Mucosa of gallbladder (tissue), 1 donor: ENCODE data around the gene SERPINB2. TPM values are rescaled to one million over a fixed set of nuclear protein-coding genes. Genes with fewer than 3 reads are reported as not detected.

Experiments used
- DNase-seq: peaks from one replicate; pipeline ENCODE4 v3.0.0-alpha.2; 2020; ENCODE audit warnings: low spot score
- total RNA-seq: library from RNA; stranded (reverse); gene quantifications from one replicate; pipeline ENCODE4 v1.2.1, GENCODE V29; 2021
- donor health status: DM: no; HTN: no; CAD: no.

Gene SERPINB2, protein sequence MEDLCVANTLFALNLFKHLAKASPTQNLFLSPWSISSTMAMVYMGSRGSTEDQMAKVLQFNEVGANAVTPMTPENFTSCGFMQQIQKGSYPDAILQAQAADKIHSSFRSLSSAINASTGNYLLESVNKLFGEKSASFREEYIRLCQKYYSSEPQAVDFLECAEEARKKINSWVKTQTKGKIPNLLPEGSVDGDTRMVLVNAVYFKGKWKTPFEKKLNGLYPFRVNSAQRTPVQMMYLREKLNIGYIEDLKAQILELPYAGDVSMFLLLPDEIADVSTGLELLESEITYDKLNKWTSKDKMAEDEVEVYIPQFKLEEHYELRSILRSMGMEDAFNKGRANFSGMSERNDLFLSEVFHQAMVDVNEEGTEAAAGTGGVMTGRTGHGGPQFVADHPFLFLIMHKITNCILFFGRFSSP
- not detected for total RNA-seq

- no peak for DNase-seq
These were observed at the start of gene SERPINB2 for GRCh38 chr18:63887424-63887823. Gene SERPINB2 (plus strand): TSS chr18:63887705. CDS start chr18:63891445, 3,740 bp downstream.

DNA sequence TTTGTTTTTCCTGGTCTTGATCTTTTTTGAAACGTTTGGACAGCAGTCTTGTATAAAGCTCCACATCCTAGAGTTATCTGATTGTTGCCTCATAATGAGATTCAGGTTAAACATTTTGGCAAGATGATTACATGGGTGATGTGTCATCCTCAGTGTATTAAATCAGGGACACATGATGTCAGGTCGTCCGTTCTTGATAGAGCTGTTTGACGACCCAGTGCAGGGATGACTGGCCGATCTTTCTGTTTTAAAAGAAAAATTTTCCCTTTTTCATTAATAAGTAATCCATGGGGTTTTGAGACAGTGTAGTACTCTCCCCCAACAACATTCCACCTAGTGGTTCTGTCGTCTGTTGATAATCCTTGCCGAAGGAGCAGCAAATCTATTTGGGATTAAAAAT, 44.5 kb upstream of the SERPINB2 start:
- DNase-seq = no peak

GRCh38 chr18:63844254-63844653, 43.3 kb upstream of the SERPINB2 start:
- DNase-seq = no peak

GRCh38 chr18:63848159-63848558, 39.3 kb upstream of the SERPINB2 start:
- no peak for DNase-seq

GRCh38 chr18:63850020-63850419, 37.5 kb upstream of the SERPINB2 start:
- no peak for DNase-seq

DNA sequence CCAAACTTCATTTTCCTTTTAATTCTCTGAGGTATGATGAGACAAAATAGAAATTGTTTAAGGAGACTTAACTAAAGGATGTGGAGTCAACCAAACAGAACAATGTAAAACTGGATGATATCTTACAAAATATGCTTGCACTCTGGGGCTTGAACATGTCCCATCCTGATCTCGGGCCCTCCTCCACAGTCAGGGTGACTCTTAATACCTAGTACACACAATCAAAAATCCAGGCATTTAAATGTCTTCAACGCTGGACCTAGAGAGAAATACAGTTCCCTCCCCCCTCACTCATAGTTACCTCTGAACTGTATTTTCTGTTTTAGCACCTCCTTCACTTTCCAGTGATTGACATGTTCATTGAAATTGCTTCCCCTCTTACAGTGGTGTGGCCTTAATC, 36.9 kb upstream of the SERPINB2 start:
- no peak for DNase-seq

- DNase-seq = no peak
These were observed 29.0 kb upstream of the SERPINB2 start for GRCh38 chr18:63858456-63858855.

DNA sequence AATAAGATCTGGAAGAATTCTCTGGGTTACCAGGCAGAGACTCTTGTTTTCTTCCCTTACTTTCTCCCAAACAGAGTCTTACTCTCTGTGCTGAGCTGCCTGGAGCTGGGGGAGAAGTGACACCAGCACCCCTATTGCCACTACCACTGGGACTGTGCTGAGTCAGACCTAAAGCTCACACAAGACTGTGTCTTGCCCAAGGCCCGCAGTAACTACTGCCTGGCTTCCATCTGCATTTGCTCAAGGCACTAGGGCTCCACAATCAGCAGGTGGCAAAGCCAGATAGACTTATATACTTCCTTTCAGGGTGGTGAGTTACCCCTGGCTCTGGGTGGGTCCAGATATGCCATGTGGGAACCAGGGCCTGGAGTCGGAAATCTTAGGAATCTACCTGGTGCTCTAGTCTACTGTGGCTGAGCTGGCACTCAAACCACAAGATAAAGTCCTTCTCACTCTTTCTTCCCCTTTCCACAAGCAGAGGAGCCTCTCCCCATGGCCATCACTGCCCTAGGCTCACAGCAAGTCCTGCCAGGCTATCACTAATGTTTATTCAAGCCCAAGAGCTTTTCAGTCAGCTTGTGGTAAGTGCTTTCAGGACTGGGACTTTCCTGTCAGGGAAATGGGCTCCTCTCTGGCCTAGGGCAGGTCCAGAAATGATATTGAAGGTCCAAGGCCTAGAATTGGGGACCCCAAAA, 27.6 kb upstream of the SERPINB2 start:
- no peak for DNase-seq

DNA sequence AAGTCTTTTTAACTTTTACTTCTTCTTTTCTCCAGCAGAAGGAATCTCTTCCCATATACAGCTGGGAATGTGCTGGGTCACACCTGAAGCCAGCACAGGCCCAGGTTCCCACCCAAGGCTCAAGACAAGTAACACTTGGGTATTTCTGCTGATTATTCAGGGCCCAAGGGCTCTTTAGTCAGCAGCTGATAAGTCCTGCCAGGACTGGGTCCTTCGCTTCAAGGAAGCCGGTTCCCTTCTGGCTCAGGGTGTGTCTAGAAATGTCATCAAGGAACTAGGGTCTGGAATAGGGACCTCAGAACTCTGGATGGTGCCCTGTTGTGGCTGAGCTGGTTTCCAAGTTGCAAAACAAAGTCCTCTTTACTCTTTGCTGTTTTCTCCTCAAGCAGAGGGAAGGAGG, 27.0 kb upstream of the SERPINB2 start:
- DNase-seq = no peak

- DNase-seq = no peak
These were observed 20.0 kb upstream of the SERPINB2 start for GRCh38 chr18:63867368-63868125.

DNA sequence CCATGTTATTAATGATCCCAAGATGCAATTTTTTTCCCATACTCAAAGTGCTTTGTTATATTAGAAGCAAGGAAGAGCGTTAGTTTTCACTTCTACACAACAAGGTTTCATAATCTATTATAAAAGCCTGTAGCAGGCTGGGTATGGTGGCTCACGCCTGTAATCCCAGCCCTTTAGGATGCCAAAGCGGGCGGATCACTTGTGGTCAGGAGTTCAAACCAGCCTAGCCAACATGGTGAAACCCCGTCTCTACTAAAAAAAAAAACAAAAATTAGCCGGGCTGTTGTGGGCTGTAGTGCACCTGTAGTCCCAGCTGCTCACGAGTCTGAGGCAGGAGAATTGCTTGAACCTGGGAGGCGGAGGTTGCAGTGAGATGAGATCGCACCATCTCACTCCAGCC, 19.0 kb upstream of the SERPINB2 start:
- DNase-seq = no peak

DNA sequence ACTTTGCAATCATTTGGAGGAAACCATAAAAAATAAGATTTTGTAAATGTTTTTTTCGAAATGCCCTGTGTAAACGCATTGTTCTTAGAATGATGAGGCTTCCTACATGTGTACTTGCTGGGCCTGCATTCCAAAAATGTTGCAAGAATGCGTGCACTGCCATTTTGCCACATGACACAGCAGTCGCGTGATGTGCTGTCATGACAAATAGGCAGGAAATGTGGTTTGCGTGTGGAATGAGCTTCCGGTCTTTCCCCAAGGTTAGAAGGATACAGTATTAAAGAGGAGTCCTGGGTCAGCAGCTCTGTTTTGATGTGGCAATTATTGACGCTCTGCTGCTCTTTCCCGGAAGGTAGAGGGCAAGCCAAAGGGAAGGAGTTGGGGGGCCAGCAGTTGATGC, 18.1 kb upstream of the SERPINB2 start:
- DNase-seq = no peak

DNA sequence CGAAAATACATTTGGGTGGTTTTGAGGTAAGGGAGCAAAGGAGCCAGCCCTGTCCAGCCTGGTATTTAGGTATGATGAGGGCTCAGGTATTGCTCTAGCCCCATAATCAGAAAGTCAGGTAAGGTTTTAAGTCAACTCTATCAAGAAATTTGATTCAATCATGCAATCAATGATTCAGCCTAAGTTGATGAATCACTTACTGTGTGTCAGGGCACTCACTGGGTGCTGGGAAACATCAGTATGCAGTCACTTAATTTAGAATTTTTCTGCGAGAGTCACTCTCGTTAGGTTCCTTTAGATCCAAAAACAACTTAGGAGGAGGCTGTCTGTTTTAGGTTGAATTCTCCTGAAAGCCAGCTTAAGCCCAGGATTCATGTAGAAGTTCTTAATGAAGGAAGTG, 17.7 kb upstream of the SERPINB2 start:
- DNase-seq = no peak

DNA sequence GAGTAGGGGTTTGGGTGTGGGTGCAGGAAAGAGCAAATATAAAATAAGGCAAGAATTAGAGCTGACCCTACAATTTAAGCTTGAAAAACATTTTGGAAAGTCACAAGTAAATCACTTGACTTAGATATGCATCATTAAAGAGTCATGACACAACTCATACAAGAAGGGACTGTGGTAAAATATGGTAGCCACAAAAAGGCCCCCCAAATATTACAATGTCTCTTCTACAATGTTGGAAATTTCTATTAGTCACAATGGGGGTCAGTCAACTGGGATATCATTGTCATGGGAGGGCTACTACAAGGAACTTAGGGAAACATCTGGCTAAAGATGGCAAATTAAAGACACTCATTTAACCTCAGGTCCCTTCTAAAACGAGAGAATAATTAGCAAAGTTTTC, 15.7 kb upstream of the SERPINB2 start:
- no peak for DNase-seq

GRCh38 chr18:63872586-63872985, 14.9 kb upstream of the SERPINB2 start:
- DNase-seq = no peak

DNA sequence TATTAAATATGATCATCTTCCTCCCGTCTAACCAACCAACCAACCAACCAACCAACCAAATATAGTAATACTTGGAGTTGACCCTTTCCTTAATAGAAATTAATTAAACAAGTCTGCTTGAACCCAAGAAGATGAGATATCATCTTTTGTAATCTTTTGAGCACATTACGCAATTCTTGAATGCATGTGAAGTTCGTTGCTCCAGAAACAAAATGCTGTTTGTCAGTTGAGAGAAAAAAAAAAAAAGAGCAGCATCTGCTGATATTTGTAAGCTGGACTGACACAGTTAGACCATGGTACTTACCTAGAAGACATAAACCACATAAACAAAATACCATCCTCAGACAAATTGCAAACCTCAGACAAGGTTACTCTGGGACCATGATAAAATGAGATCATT, 9.2 kb upstream of the SERPINB2 start:
- no peak for DNase-seq

- DNase-seq = no peak
These were observed 8.6 kb upstream of the SERPINB2 start for GRCh38 chr18:63878925-63879324.

DNA sequence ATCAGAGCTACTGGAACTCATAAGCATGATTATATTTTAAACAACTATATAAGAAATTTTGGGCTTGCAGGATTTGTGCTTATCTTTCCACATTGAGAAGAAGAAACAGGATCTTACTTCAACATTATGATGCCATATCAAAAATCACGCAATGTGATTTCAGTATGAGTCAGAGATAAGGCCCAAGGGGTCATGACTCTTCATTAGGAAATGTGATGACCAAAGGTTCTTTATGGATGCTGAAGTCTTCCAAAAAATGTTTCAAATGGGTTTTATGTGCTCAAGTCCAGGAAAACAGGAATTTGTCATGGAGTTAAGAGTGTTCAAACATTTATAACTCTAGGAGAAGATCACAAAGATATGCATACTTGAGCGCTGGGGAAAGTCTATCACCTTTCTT, 7.8 kb upstream of the SERPINB2 start:
- no peak for DNase-seq

GRCh38 chr18:63881851-63882250, 5.7 kb upstream of the SERPINB2 start:
- no peak for DNase-seq

DNA sequence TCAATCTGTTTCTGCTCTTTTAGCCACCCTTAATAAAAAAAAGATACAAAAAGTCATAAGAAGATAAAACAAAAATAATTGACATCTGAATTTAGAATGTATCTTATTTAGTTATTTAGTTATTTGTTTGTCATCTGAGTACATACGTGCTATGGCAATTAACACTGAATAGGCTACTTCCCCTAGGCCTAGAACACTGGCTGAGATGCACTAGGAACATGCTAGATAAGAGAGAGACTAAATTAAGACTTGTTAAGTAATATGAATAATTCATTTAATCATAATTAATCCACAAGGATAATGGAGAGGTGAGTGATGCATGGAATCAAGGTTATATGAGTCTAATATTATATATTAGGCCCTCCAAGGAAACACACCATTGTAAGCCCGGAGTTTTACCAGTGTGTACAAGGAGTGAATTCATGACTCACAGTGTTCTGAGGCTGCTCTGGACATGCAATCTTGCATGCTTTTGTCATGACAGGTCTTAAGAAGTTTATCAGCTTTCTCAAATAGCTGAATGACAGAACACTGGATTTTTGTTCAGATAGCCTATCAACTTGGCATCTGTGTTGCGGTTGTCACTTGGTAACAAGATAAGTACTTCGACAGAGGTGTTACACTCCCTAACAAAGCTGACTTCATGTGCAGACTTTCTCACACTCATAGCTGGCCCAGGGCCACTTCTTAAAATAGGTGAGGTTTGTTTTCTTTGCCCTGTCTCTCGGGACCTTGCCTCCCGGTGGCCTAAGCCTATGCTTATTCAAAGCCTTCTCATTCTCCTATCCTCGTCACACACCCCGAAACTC, 5.0 kb upstream of the SERPINB2 start:
- DNase-seq = no peak

DNA sequence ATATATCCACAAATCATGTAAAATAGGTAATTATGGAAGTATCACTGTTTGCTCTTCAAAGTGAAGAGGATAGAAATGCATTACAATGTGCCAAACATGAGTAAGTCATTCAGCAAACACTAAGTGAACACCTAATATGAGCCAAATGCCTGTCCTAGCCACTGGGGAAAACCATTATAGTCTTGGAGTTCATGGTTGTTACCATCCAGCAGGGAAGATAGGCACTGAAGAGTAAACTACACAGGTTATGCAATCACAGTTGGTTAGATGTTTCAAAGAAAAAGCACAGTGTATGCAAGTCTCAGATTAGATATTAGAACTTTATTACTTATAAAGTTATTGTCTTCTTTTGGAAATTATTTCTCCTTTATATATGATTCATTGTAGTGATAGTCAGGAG, 3.9 kb upstream of the SERPINB2 start:
- no peak for DNase-seq
